Stimulated activated CD8-positive, alpha-beta memory T cell treated with anti-CD3 and anti-CD28 coated beads, Interleukin-15, amount 100 ng/mL, for 4 hours (primary cell): ENCODE results near the gene AMY2B.
"Not testable (repeated sequence)": the region's sequence is repeated elsewhere in the genome, so short reads cannot be mapped to it uniquely, and the experiment has no call there.

ENCODE experiments used
- DNase-seq, 2 donors: peaks; one replicate each; pipeline ENCODE4 v3.0.0-alpha.2; 2020; ENCODE audit warnings: low read depth in 2 of 2

Gene AMY2B

DNA sequence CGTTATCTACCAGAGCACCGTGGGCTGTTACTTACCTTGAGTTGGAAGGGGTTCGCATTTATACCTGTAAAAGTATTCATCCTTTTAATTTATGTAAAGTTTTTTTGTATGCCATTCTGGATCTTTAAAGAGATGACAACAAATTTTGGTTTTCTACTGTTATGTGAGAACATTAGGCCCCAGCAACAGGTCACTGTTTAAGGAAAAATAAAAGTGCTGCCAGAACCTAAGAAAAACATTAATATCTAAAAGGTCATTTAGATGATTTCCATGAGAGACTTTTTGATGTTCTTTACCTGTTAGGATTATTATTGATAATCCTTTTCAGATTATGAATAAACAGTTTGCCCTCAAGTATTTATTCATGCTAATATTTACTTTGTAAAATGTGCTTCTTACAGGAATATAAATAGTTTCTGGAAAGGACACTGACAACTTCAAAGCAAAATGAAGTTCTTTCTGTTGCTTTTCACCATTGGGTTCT lies 45.6 kb downstream of the AMY2B start, which contains the start of gene AMY2A:
Gene AMY2A (plus strand): TSS at position 434 of the 484 bp plus-strand sequence. CDS start 14 bp downstream, at position 448.
- DNase-seq: not testable (repeated sequence)

DNA sequence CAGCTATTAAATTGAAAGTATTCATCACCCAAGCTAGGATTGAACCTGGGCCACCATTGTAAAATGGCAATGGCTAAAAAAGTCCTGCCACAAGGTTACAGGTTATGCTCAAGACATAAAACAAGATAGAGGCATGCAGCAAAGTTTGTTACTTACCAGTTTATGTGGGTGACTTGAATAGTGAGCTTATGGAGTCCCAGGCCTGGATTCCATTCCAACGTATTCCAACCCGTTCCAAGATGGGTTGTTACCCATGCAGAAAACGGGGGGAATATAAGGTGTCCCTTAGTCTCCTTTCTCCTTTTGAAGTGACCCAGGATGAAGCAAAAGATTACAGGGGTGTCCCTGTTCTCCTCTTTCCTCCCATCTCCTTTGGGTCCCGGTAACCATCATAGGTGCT lies 56.0 kb downstream of the AMY2B start:
- not testable (repeated sequence) for DNase-seq
